Retinal pigment epithelial cell (primary cell): ENCODE data around the gene PBXIP1.
A peak's percentile ranks its signal among the peaks of the same experiment; 100 is the strongest.

Experiments used
- DNase-seq: peaks from one replicate; pipeline ENCODE4 v3.0.0-alpha.2; 2010; ENCODE audit warnings: low read depth
- H3K4me3 ChIP-seq: 2 replicates; pipeline ENCODE4 v1.5.1; 2011; ENCODE audit warnings: mild to moderate bottlenecking, low read length, control low read depth, moderate library complexity
- TF ChIP-seq, protein P1 (sequence below): conservative IDR thresholded peaks from 2 replicates; pipeline ENCODE4 v1.5.1; 2011; ENCODE audit warnings: low read depth, low read length, control low read depth, inconsistent platforms

The PBXIP1 gene

DNA sequence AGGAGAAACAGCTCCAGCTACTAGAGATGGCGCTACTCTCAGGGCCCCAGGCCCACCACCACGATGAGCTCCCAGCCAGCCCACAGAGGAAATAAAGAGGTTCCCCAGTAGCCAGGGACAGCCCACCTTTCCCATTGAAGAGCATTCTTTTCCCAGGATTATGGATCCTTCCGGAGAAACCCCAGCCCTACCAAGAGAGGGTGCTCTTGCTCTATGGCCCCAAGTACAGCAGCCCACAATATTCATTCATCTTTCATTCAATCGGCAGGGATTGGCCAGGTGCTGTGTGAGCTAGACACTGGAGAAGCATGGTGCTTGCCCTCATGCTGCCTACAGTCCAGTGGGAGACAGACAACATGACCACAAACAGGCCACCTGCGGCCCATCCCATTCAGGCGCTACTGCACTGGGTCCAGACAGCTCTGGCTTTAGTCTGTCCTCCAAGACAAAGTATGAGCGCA lies 49.2 kb downstream of the PBXIP1 start:
- no peak for DNase-seq
- no peak overlapping the region for H3K4me3 ChIP-seq
- TF ChIP-seq, protein P1, sequence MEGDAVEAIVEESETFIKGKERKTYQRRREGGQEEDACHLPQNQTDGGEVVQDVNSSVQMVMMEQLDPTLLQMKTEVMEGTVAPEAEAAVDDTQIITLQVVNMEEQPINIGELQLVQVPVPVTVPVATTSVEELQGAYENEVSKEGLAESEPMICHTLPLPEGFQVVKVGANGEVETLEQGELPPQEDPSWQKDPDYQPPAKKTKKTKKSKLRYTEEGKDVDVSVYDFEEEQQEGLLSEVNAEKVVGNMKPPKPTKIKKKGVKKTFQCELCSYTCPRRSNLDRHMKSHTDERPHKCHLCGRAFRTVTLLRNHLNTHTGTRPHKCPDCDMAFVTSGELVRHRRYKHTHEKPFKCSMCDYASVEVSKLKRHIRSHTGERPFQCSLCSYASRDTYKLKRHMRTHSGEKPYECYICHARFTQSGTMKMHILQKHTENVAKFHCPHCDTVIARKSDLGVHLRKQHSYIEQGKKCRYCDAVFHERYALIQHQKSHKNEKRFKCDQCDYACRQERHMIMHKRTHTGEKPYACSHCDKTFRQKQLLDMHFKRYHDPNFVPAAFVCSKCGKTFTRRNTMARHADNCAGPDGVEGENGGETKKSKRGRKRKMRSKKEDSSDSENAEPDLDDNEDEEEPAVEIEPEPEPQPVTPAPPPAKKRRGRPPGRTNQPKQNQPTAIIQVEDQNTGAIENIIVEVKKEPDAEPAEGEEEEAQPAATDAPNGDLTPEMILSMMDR: peak; percentile 45

GRCh38 chr1:154902938-154903566 lies 52.8 kb downstream of the PBXIP1 start:
- H3K4me3 ChIP-seq: no peak overlapping the region
- DNase-seq: no peak
- TF ChIP-seq, protein P1: no peak

GRCh38 chr1:154901591-154901990 lies 54.3 kb downstream of the PBXIP1 start:
- no peak for DNase-seq
- H3K4me3 ChIP-seq: no peak overlapping the region
- TF ChIP-seq, protein P1: no peak

GRCh38 chr1:154899041-154899440 lies 56.9 kb downstream of the PBXIP1 start:
- TF ChIP-seq, protein P1: no peak
- H3K4me3 ChIP-seq: no peak overlapping the region
- no peak for DNase-seq

GRCh38 chr1:154896771-154897286 lies 59.1 kb downstream of the PBXIP1 start:
- no peak for DNase-seq
- TF ChIP-seq, protein P1: no peak
- no peak overlapping the region for H3K4me3 ChIP-seq

GRCh38 chr1:154895798-154896197 lies 60.1 kb downstream of the PBXIP1 start:
- no peak overlapping the region for H3K4me3 ChIP-seq
- DNase-seq: no peak
- TF ChIP-seq, protein P1: no peak
